Keratinocyte (primary cell): Measurements from ENCODE around the gene SASH1. TPM values are rescaled to one million over a fixed set of nuclear protein-coding genes. Genes with fewer than 3 reads are reported as not detected.
"Not testable (repeated sequence)": the region's sequence is repeated elsewhere in the genome, so short reads cannot be mapped to it uniquely, and the experiment has no call there.

Experiments
- DNase-seq: peaks from one replicate; pipeline ENCODE4 v3.0.0-alpha.2; 2011; ENCODE audit warnings: low read depth, missing footprints, low spot score
- FAIRE-seq: peaks from 2 replicates; lab custom pipeline; 2011; peaks lifted over from hg19 to GRCh38; lab: Jason Lieb, UNC
- H2AFZ ChIP-seq: 2 replicates; pipeline ENCODE4 v1.6.0; 2012; ENCODE audit warnings: low read length, control low read depth, inconsistent platforms; ENCODE audit not compliant: control insufficient read depth
- H3K27ac ChIP-seq: 2 replicates; pipeline ENCODE4 v1.5.1; 2011; ENCODE audit warnings: low read length; ENCODE audit not compliant: control insufficient read depth, insufficient read depth
- H3K27me3 ChIP-seq: 3 replicates; pipeline ENCODE4 v1.6.0; 2011; ENCODE audit warnings: low read length; ENCODE audit not compliant: control insufficient read depth, insufficient read depth; ENCODE audit errors: extremely low read depth
- H3K36me3 ChIP-seq, 2 experiments: 2 replicates in 1 of 2; 3 replicates in 1 of 2; pipeline ENCODE4 v1.5.1; 2011; ENCODE audit warnings: low read length in 2 of 2, mild to moderate bottlenecking in 1 of 2; ENCODE audit not compliant: control insufficient read depth in 2 of 2, insufficient read depth in 2 of 2; ENCODE audit errors: extremely low read depth in 1 of 2
- H3K4me1 ChIP-seq: 3 replicates; pipeline ENCODE4 v1.5.1; 2011; ENCODE audit warnings: low read length; ENCODE audit not compliant: control insufficient read depth, insufficient read depth; ENCODE audit errors: extremely low read depth
- H3K4me2 ChIP-seq: 3 replicates; pipeline ENCODE4 v1.6.0; 2011; ENCODE audit warnings: low read depth, low read length; ENCODE audit not compliant: control insufficient read depth, insufficient read depth; ENCODE audit errors: extremely low read depth
- H3K4me3 ChIP-seq, 3 experiments: fragments of 200-600 bp in 1 of 3; sonication (generic) in 1 of 3; 2 replicates in 2 of 3; 3 replicates in 1 of 3; pipeline ENCODE4 v1.5.1; 2011 to 2016; ENCODE audit warnings: low read length in 3 of 3, mild to moderate bottlenecking in 3 of 3, control low read depth in 2 of 3, inconsistent platforms in 1 of 3, low read depth in 1 of 3, mixed read lengths in 1 of 3, mixed run types in 1 of 3, moderate library complexity in 1 of 3; ENCODE audit not compliant: control insufficient read depth in 2 of 3, insufficient read depth in 2 of 3; ENCODE audit errors: extremely low read depth in 1 of 3
- H3K79me2 ChIP-seq: 2 replicates; pipeline ENCODE4 v1.6.0; 2012; ENCODE audit warnings: low read length; ENCODE audit not compliant: control insufficient read depth, insufficient read depth
- H3K9ac ChIP-seq: 3 replicates; pipeline ENCODE4 v1.6.0; 2011; ENCODE audit warnings: low read length; ENCODE audit not compliant: control insufficient read depth, insufficient read depth; ENCODE audit errors: extremely low read depth
- H3K9me1 ChIP-seq: 3 replicates; pipeline ENCODE4 v1.6.0; 2011; ENCODE audit warnings: low read length; ENCODE audit not compliant: control insufficient read depth, insufficient read depth; ENCODE audit errors: extremely low read depth
- H3K9me3 ChIP-seq: 2 replicates; pipeline ENCODE4 v1.5.1; 2012; ENCODE audit warnings: low read depth, low read length; ENCODE audit not compliant: control insufficient read depth
- H4K20me1 ChIP-seq: 3 replicates; pipeline ENCODE4 v1.6.0; 2011; ENCODE audit warnings: low read length; ENCODE audit not compliant: control insufficient read depth, insufficient read depth; ENCODE audit errors: extremely low read depth
- EZH2 ChIP-seq: IDR thresholded peaks from one replicate; pipeline ENCODE4 v1.6.1; 2012; ENCODE audit warnings: inconsistent platforms, mild to moderate bottlenecking, low read length, moderate library complexity
- dilution Hi-C: fragments of 300-500 bp; cut with MboI; formaldehyde crosslinking; loops from one replicate; pipeline ENCODE4 v1.7.0; 2020; ENCODE audit warnings: low sequenced_read_pairs; ENCODE audit not compliant: extremely low pct_ligation_motif_present
- polyA plus RNA-seq, 5 experiments: library from polyadenylated mRNA; depleted of rRNA in 3 of 5; stranded (reverse) in 3 of 5; stranded (forward) in 1 of 5; unstranded in 1 of 5; fragments of >200 nt; gene quantifications; 1 replicate in 1 of 5; 2 replicates in 3 of 5; 3 replicates in 1 of 5; pipeline versions ENCODE4 v1.2.1 to v1.2.3, GENCODE V29; 2011 to 2012; ENCODE audit warnings: missing spikeins in 2 of 5, low read depth in 1 of 5, low replicate concordance in 1 of 5
- TF ChIP-seq, protein P1 (sequence below), 3 experiments: IDR thresholded peaks in 1 of 3; conservative IDR thresholded peaks in 1 of 3; optimal IDR thresholded peaks in 1 of 3; 2 replicates in 2 of 3; 3 replicates in 1 of 3; pipeline versions ENCODE3 to v1.5.1; 2011; ENCODE audit warnings: low read length in 3 of 3, mild to moderate bottlenecking in 3 of 3, moderate library complexity in 2 of 3, control low read depth in 1 of 3, inconsistent platforms in 1 of 3; ENCODE audit not compliant: insufficient read depth in 2 of 3; ENCODE audit errors: extremely low read depth in 1 of 3

The SASH1 gene
- polyA plus RNA-seq, 1 donor (not counting 4 experiments of a cell fraction or from before 2014, with no cell fraction given) = 4.4 TPM

DNA sequence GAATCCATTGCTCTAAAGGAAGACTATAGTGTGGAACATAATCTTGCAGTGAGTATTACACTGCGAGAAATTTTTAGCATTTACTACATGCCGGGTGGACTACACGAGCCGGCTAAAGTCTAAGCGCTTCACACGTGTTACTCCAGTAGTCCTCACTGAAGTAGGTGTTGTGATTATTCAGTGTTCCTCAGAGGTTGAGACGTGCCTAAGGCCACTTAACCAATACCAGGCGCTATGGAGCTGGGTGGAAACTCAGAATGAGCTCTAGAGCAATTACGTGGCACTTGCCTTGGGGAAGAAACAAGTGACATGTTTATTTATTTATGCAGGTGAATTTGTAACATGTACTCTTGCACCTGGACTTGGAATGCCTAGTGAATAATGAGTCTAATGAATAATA lies 46.4 kb downstream of the SASH1 start:
- Histone ChIP-seq H3K9me1 (no peaks in the 10 kb centered on the region), H3K4me3 (no peak overlapping the region), H3K36me3 (peaks cover 0 to 1% of the 10 kb centered on the region in 2 experiments), H3K27me3 (no peaks in the 10 kb centered on the region), H4K20me1 (no peaks in the 10 kb centered on the region), H3K79me2 (no peaks in the 10 kb centered on the region), H3K4me1 (no peaks in the 10 kb centered on the region), H3K9me3 (no peaks in the 10 kb centered on the region), H3K4me2 (no peak overlapping the region), H3K9ac (no peak overlapping the region), H3K27ac (no peak overlapping the region), H2AFZ (no peak overlapping the region)
- dilution Hi-C loops = no loop called here
- no peak for DNase-seq
- TF ChIP-seq, protein P1, sequence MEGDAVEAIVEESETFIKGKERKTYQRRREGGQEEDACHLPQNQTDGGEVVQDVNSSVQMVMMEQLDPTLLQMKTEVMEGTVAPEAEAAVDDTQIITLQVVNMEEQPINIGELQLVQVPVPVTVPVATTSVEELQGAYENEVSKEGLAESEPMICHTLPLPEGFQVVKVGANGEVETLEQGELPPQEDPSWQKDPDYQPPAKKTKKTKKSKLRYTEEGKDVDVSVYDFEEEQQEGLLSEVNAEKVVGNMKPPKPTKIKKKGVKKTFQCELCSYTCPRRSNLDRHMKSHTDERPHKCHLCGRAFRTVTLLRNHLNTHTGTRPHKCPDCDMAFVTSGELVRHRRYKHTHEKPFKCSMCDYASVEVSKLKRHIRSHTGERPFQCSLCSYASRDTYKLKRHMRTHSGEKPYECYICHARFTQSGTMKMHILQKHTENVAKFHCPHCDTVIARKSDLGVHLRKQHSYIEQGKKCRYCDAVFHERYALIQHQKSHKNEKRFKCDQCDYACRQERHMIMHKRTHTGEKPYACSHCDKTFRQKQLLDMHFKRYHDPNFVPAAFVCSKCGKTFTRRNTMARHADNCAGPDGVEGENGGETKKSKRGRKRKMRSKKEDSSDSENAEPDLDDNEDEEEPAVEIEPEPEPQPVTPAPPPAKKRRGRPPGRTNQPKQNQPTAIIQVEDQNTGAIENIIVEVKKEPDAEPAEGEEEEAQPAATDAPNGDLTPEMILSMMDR (optimal IDR thresholded peaks at IDR 0.05 in 1 of 3, IDR thresholded peaks at IDR 0.05 in 1 of 3, conservative IDR thresholded peaks at IDR 0.05 in 1 of 3; ENCODE audit: extremely low read depth in 1 of 3, insufficient read depth in 2 of 3, low read length in 3 of 3) = no peak
- TF ChIP-seq EZH2 = no peak
- FAIRE-seq = no peak

DNA sequence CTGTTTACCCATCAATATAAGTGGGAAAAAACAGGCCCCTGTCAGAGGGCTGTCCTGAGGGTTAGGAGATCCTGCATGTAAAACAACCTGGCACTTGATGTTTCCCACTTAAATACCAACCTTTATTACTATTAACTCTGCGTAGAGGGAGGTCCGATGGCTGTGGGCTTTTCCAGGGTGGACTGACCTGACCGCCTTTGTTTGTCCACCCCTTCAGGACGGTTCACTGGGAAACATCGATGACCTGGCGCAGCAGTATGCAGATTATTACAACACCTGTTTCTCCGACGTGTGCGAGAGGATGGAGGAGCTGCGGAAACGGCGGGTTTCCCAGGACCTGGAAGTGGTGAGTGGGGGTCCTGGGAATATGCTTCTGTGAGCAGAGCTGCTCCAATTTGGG lies 47.3 kb downstream of the SASH1 start:
- TF ChIP-seq EZH2 = no peak
- TF ChIP-seq, protein P1 (optimal IDR thresholded peaks at IDR 0.05 in 1 of 3, IDR thresholded peaks at IDR 0.05 in 1 of 3, conservative IDR thresholded peaks at IDR 0.05 in 1 of 3; ENCODE audit: extremely low read depth in 1 of 3, insufficient read depth in 2 of 3, low read length in 3 of 3) = no peak
- Histone ChIP-seq H3K27ac (no peak overlapping the region), H4K20me1 (no peaks in the 10 kb centered on the region), H3K9me3 (no peaks in the 10 kb centered on the region), H3K4me1 (no peaks in the 10 kb centered on the region), H3K4me2 (no peak overlapping the region), H3K27me3 (no peaks in the 10 kb centered on the region), H3K9ac (no peak overlapping the region), H3K4me3 (no peak overlapping the region), H2AFZ (no peak overlapping the region), H3K79me2 (no peaks in the 10 kb centered on the region), H3K9me1 (no peaks in the 10 kb centered on the region), H3K36me3 (peaks cover 0 to 1% of the 10 kb centered on the region in 2 experiments)
- DNase-seq (no peak), FAIRE-seq (no peak)
- dilution Hi-C loops = no loop called here

DNA sequence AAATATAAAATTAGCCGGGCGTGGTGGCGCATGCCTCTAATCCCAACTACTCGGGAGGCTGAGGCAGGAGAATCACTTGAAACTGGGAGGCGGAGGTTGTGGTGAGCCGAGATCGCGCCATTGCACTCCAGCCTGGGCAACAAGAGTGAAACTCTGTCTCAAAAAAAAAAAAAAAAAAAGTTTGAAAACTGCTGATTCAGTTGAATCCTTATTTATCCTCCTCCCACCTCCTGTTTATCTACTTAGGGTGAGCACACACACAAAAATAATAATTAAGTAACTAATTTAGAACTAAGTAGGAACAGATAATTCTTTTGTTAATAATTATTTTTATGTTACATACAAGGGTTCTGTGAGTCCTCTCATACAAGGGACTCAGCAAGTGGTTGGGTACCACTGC lies 49.5 kb downstream of the SASH1 start:
- H3K79me2 ChIP-seq, H3K27ac ChIP-seq, DNase-seq: not testable (repeated sequence)

More for the DNA sequence above, 49.5 kb downstream of the SASH1 start:
- dilution Hi-C loops, H3K4me3 ChIP-seq, H3K9ac ChIP-seq, H3K4me2 ChIP-seq, H3K27me3 ChIP-seq, H3K9me3 ChIP-seq, H3K36me3 ChIP-seq, H2AFZ ChIP-seq, H4K20me1 ChIP-seq, H3K9me1 ChIP-seq, H3K4me1 ChIP-seq, FAIRE-seq: not testable (repeated sequence)
